ENCODE data around the gene ENTPD6. TPM values are rescaled to one million over a fixed set of nuclear protein-coding genes. Genes with fewer than 3 reads are reported as not detected.

ENTPD6 gene
- total and polyA plus RNA-seq, 2 donors (not counting 1 experiment from before 2014, with no cell fraction given), result 64.4 to 79.8 TPM

- DNase-seq (no peak), ATAC-seq (ENCODE audit: low read depth) (no peak)
- Histone ChIP-seq H3K27ac (ENCODE audit: low read length in 2 of 2) (no peak overlapping the region), H3K36me3 (replicated peaks in 1 of 2; ENCODE audit: control extremely low read depth in 1 of 2, control insufficient read depth in 1 of 2, extremely low read depth in 1 of 2, insufficient read depth in 2 of 2, low read length in 1 of 2) (no peaks in the 10 kb centered on the region), H3K9me3 (ENCODE audit: control extremely low read depth in 1 of 3, control insufficient read depth in 2 of 3, insufficient read depth in 1 of 3, low read length in 2 of 3) (no peaks in the 10 kb centered on the region), H3K27me3 (replicated peaks in 1 of 4; ENCODE audit: control extremely low read depth in 1 of 4, control insufficient read depth in 3 of 4, insufficient read depth in 4 of 4, low read length in 3 of 4) (no peaks in the 10 kb centered on the region), H3K4me3 (ENCODE audit: control extremely low read depth in 1 of 5, extremely low read depth in 1 of 5, insufficient read depth in 1 of 5, low read depth in 2 of 5, low read length in 4 of 5) (no peak overlapping the region), H2AFZ (ENCODE audit: insufficient read depth, low read depth, low read length, poor library complexity, severe bottlenecking) (no peak overlapping the region), H3K4me2 (replicated peaks; ENCODE audit: low read depth, low read length, poor library complexity, severe bottlenecking) (no peak overlapping the region), H3K9ac (ENCODE audit: low read length) (no peak overlapping the region), H3K79me2 (ENCODE audit: control insufficient read depth, insufficient read depth, low read length) (peaks cover 38% of the 10 kb centered on the region), H3K4me1 (ENCODE audit: control insufficient read depth in 2 of 2, insufficient read depth in 2 of 2, low read length in 2 of 2) (peaks cover 15 to 17% of the 10 kb centered on the region in 2 donors), H4K20me1 (ENCODE audit: control insufficient read depth, insufficient read depth, low read length, poor library complexity, severe bottlenecking) (peaks cover 18% of the 10 kb centered on the region)
- Mint-ChIP-seq H3K9me3 (ENCODE audit: insufficient read depth) (no peaks in the 10 kb centered on the region), H3K27ac (no peak overlapping the region), H3K4me1 (peaks cover 22% of the 10 kb centered on the region), H3K27me3 (no peaks in the 10 kb centered on the region), H3K4me3 (no peak overlapping the region)
- POLR2A ChIA-PET, result no interaction called here
- intact Hi-C loops (cut with micrococcal nuclease), result no loop called here
- 97% methylated on average over 21 of the region's 21 CpGs for WGBS (ENCODE audit: insufficient coverage)
- CTCF ChIA-PET, result no interaction called here
- TF ChIP-seq EZH2 (IDR thresholded peaks at IDR 0.05; ENCODE audit: borderline replicate concordance, insufficient read depth, low read depth, low read length, poor library complexity, severe bottlenecking) (no peak), CTCF (IDR thresholded peaks at IDR 0.05) (no peak)
These were observed 10.0 kb downstream of the ENTPD6 start for GRCh38 chr20:25205277-25206062.

DNA sequence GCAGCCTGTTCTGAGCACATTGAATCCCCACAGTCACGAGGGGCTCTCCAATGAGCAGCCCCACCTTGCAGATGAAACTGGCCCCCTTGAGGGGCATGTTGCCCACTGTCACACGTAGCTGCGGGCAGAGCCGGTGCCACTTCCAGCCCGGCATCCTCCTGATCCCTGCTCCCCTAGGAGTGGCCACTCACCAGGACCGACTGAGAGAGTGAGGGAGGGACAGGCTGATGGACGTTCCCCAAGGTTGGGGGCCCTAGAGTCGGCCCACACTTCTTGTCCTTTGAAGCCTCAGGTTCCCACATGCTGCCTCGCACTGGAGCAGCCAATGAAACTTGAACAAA is 10.5 kb downstream of the ENTPD6 start:
- no peaks in the 10 kb centered on the region for H3K9me3 ChIP-seq (ENCODE audit: control extremely low read depth in 1 of 3, control insufficient read depth in 2 of 3, insufficient read depth in 1 of 3, low read length in 2 of 3)
- H3K4me2 ChIP-seq (replicated peaks; ENCODE audit: low read depth, low read length, poor library complexity, severe bottlenecking), result no peak overlapping the region
- ChIA-PET CTCF (no interaction called here), POLR2A (no interaction called here)
- H3K4me1 Mint-ChIP-seq, result peaks cover 22% of the 10 kb centered on the region
- H3K79me2 ChIP-seq (ENCODE audit: control insufficient read depth, insufficient read depth, low read length), result peaks cover 38% of the 10 kb centered on the region
- H3K27ac Mint-ChIP-seq, result no peak overlapping the region
- H3K36me3 ChIP-seq (replicated peaks in 1 of 2; ENCODE audit: control extremely low read depth in 1 of 2, control insufficient read depth in 1 of 2, extremely low read depth in 1 of 2, insufficient read depth in 2 of 2, low read length in 1 of 2), result no peaks in the 10 kb centered on the region
- no peak overlapping the region for H3K4me3 ChIP-seq (ENCODE audit: control extremely low read depth in 1 of 5, extremely low read depth in 1 of 5, insufficient read depth in 1 of 5, low read depth in 2 of 5, low read length in 4 of 5)
- no peak overlapping the region for H3K4me3 Mint-ChIP-seq
- H3K27me3 Mint-ChIP-seq, result no peaks in the 10 kb centered on the region
- no peak for ATAC-seq (ENCODE audit: low read depth)
- DNase-seq, result no peak
- H3K9me3 Mint-ChIP-seq (ENCODE audit: insufficient read depth), result no peaks in the 10 kb centered on the region
- no peak overlapping the region for H3K9ac ChIP-seq (ENCODE audit: low read length)
- H3K27ac ChIP-seq (ENCODE audit: low read length in 2 of 2), result no peak overlapping the region
- WGBS (ENCODE audit: insufficient coverage), result 94% methylated on average over 9 of the region's 9 CpGs
- H3K4me1 ChIP-seq (ENCODE audit: control insufficient read depth in 2 of 2, insufficient read depth in 2 of 2, low read length in 2 of 2), result peaks cover 15 to 17% of the 10 kb centered on the region in 2 donors
- no peak for TF ChIP-seq EZH2 (IDR thresholded peaks at IDR 0.05; ENCODE audit: borderline replicate concordance, insufficient read depth, low read depth, low read length, poor library complexity, severe bottlenecking)
- no peak for TF ChIP-seq CTCF (IDR thresholded peaks at IDR 0.05)
- intact Hi-C loops (cut with micrococcal nuclease), result no loop called here
- no peak overlapping the region for H2AFZ ChIP-seq (ENCODE audit: insufficient read depth, low read depth, low read length, poor library complexity, severe bottlenecking)
- no peaks in the 10 kb centered on the region for H3K27me3 ChIP-seq (replicated peaks in 1 of 4; ENCODE audit: control extremely low read depth in 1 of 4, control insufficient read depth in 3 of 4, insufficient read depth in 4 of 4, low read length in 3 of 4)
- H4K20me1 ChIP-seq (ENCODE audit: control insufficient read depth, insufficient read depth, low read length, poor library complexity, severe bottlenecking), result peaks cover 18% of the 10 kb centered on the region

Measured in B cell (primary cell).